Stomach (tissue), 4 donors: ENCODE data around the gene MEGF8.

Experiments used
- CTCF ChIP-seq, 7 experiments: fragments of 450-650 bp in 4 of 7; fragments of 200-600 bp in 3 of 7; sonication (generic) in 3 of 7; IDR thresholded peaks; one replicate each; pipeline ENCODE4 v1.5.1; 2016 to 2019; ENCODE audit warnings: antibody characterized with exemption in 7 of 7, control low read depth in 2 of 7, mild to moderate bottlenecking in 1 of 7
- EP300 ChIP-seq: sonication (generic); formaldehyde crosslinking; IDR thresholded peaks from one replicate; pipeline ENCODE4 v1.6.1; 2017; ENCODE audit warnings: antibody characterized with exemption
- POLR2A ChIP-seq, 4 donors: fragments of 450-650 bp; IDR thresholded peaks; one replicate each; pipeline ENCODE4 v1.6.1; 2016; ENCODE audit warnings: antibody characterized with exemption in 4 of 4, control low read depth in 2 of 4, mild to moderate bottlenecking in 1 of 4, moderate library complexity in 1 of 4
- POLR2AphosphoS5 ChIP-seq, 3 donors: sonication (generic); formaldehyde crosslinking; IDR thresholded peaks; one replicate each; pipeline ENCODE4 v1.6.1; 2016; ENCODE audit warnings: antibody characterized with exemption in 3 of 3

DNA sequence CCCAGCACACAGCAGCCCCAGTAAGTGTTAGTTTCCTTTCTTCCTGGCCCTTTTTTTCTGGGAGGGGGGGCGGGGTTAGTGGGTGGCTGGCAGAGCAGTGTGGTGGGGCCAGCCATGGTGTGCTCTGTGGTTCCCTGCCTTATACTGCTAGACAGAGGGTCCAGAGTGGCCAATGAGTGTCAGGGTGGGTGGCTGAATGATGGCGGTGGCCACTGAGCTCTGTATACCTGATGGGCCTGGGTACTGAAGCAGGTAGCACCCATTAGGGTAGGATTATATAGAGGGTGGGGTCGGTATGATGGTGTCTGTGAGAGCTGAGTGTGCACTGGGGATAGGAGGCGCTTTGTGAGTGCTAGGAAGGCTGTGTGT, 42.6 kb upstream of the MEGF8 start:
- TF ChIP-seq CTCF (IDR thresholded peaks at IDR 0.05) = no peak
- no peak for TF ChIP-seq POLR2A (IDR thresholded peaks at IDR 0.05)
- no peak for TF ChIP-seq EP300
- TF ChIP-seq POLR2AphosphoS5 (IDR thresholded peaks at IDR 0.05) = no peak
